K562 (cell line): ENCODE measurements around the gene MRPL52. TPM values are rescaled to one million over a fixed set of nuclear protein-coding genes. Genes with fewer than 3 reads are reported as not detected.

ENCODE experiments used
- ATAC-seq: fragments of 200-7000 bp; cut with Tn5 transposase; 3 replicates; pipeline ENCODE4 v1.9.1; 2020; ENCODE audit warnings: moderate library complexity
- BruUV-seq: library from RNA; stranded (reverse); fragments of 400-500 nt; replicated peaks from 2 replicates; lab custom pipeline; 2021; lab: Mats Ljungman, UMichigan
- CTCF ChIA-PET: fragments of 300-600 bp; formaldehyde crosslinking; extraction: SDS; loops from one replicate; lab custom pipeline; 2021; ENCODE audit warnings: low intra/inter-chr PET ratio; lab: Yijun Ruan, JAX
- POLR2A ChIA-PET: fragments of 300-600, 350-650 bp; sonication (Branson Sonifier 250); formaldehyde crosslinking; extraction: SDS; loops from one replicate; lab custom pipeline; 2021; ENCODE audit warnings: antibody characterized with exemption, inconsistent platforms; lab: Yijun Ruan, JAX
- DNase-seq, 4 experiments: peaks; one replicate each; pipeline versions ENCODE4 v3.0.0 to v3.0.0-alpha.2; 2011 to 2018; ENCODE audit warnings: low spot score in 3 of 4, mixed read lengths in 3 of 4; ENCODE audit errors: extremely low read depth in 1 of 4
- FAIRE-seq: peaks from 2 replicates; lab custom pipeline; 2011; peaks lifted over from hg19 to GRCh38; lab: Jason Lieb, UNC
- H2AFZ ChIP-seq: 2 replicates; pipeline ENCODE4 v1.6.0; 2011; ENCODE audit warnings: low read depth, low read length, control low read depth, inconsistent platforms
- H3K27ac ChIP-seq: fragments of 200-600 bp; 3 replicates; pipeline ENCODE4 v1.8.0; 2011; ENCODE audit warnings: low read depth, mild to moderate bottlenecking, control low read depth, inconsistent platforms, low read length, moderate library complexity, mixed read lengths; ENCODE audit errors: extremely low read depth
- H3K27me3 ChIP-seq, 2 experiments: fragments of 300-600 bp in 1 of 2; 2 replicates in 1 of 2; 3 replicates in 1 of 2; pipeline versions ENCODE4 v1.6.0 to v1.8.0; 2011; ENCODE audit warnings: inconsistent platforms in 2 of 2, low read length in 2 of 2, mild to moderate bottlenecking in 1 of 2, mixed read lengths in 1 of 2, moderate library complexity in 1 of 2; ENCODE audit not compliant: control insufficient read depth in 2 of 2, insufficient read depth in 2 of 2
- H3K36me3 ChIP-seq: fragments of 300-600 bp; 3 replicates; pipeline ENCODE4 v1.8.0; 2011; ENCODE audit warnings: mild to moderate bottlenecking, low read length, inconsistent platforms; ENCODE audit not compliant: control insufficient read depth, insufficient read depth
- H3K4me1 ChIP-seq, 2 experiments: fragments of 200-600 bp in 1 of 2; replicated peaks in 1 of 2; 2 replicates in 1 of 2; 3 replicates in 1 of 2; pipeline versions ENCODE4 v1.5.1 to v1.8.0; 2011; ENCODE audit warnings: inconsistent platforms in 2 of 2, low read length in 2 of 2, mild to moderate bottlenecking in 1 of 2, mixed read lengths in 1 of 2, moderate library complexity in 1 of 2; ENCODE audit not compliant: control insufficient read depth in 2 of 2, insufficient read depth in 2 of 2
- H3K4me2 ChIP-seq: 2 replicates; pipeline ENCODE4 v1.6.1; 2011; ENCODE audit warnings: low read length, control low read depth, inconsistent platforms, mixed read lengths; ENCODE audit not compliant: insufficient read depth
- H3K4me3 ChIP-seq: fragments of 200-600 bp; sonication (generic), shearing (Covaris generic); 2 replicates; pipeline ENCODE4 v1.5.1; 2016; ENCODE audit warnings: control low read depth, inconsistent platforms
- H3K79me2 ChIP-seq: fragments of 200-600 bp; 3 replicates; pipeline ENCODE4 v1.8.0; 2011; ENCODE audit warnings: low read length, inconsistent platforms; ENCODE audit not compliant: control insufficient read depth, insufficient read depth
- H3K9ac ChIP-seq, 2 experiments: 2 replicates each; pipeline versions ENCODE4 v1.6.0 to v1.6.1; 2011; ENCODE audit warnings: low read depth in 2 of 2, low read length in 2 of 2, control low read depth in 1 of 2, inconsistent platforms in 1 of 2, mild to moderate bottlenecking in 1 of 2, mixed read lengths in 1 of 2; ENCODE audit not compliant: insufficient read depth in 1 of 2
- H3K9me1 ChIP-seq: one replicate; pipeline ENCODE4 v1.6.0; 2011; ENCODE audit warnings: inconsistent platforms, mild to moderate bottlenecking, low read length, moderate library complexity; ENCODE audit not compliant: control insufficient read depth, insufficient read depth
- H3K9me3 ChIP-seq: replicated peaks from 2 replicates; pipeline ENCODE4 v1.5.1; 2011; ENCODE audit warnings: low read depth, low read length, inconsistent platforms; ENCODE audit not compliant: control insufficient read depth, insufficient read depth
- H4K20me1 ChIP-seq: replicated peaks from 2 replicates; pipeline ENCODE4 v1.6.1; 2011; ENCODE audit warnings: low read length, inconsistent platforms, mixed read lengths; ENCODE audit not compliant: control insufficient read depth, insufficient read depth
- ETS2 ChIP-seq: IDR thresholded peaks from 2 replicates; pipeline ENCODE4 v1.6.1; 2016; ENCODE audit warnings: borderline replicate concordance, missing genetic modification characterization, mild to moderate bottlenecking, moderate library complexity, missing compliant biosample characterization; ENCODE audit not compliant: poor library complexity, severe bottlenecking
- FOSL1 ChIP-seq: fragments of 200-800 bp; sonication (Bioruptor generic); conservative IDR thresholded peaks from 2 replicates; pipeline ENCODE4 v1.6.1; 2016; ENCODE audit warnings: missing genetic modification characterization, missing compliant biosample characterization
- FOXK1 ChIP-seq: sonication (generic); formaldehyde crosslinking; IDR thresholded peaks from 2 replicates; pipeline ENCODE4 v1.8.0; 2022; ENCODE audit warnings: missing genetic modification reagents, mild to moderate bottlenecking, borderline replicate concordance
- PPARD ChIP-seq: fragments of 250-450 bp; sonication (Bioruptor Pico); IDR thresholded peaks from 2 replicates; pipeline ENCODE4 v1.8.0; 2022; ENCODE audit warnings: inconsistent platforms, mild to moderate bottlenecking, moderate library complexity
- SMARCA5 ChIP-seq: fragments of 450-650 bp; IDR thresholded peaks from 2 replicates; pipeline ENCODE4 v1.6.1; 2016
- SPI1 ChIP-seq: IDR thresholded peaks from 2 replicates; pipeline ENCODE4 v1.6.1; 2011; ENCODE audit warnings: low read depth, low read length, control low read depth, borderline replicate concordance
- SREBF1 ChIP-seq: fragments of 150-350 bp; IDR thresholded peaks from 2 replicates; pipeline ENCODE4 v1.6.1; 2014; ENCODE audit warnings: antibody characterized with exemption, low read depth, low read length, borderline replicate concordance
- UBTF ChIP-seq, 2 experiments: IDR thresholded peaks; 2 replicates each; pipeline ENCODE4 v1.6.1; 2012; ENCODE audit warnings: improper control_type of control experiment in 2 of 2, low read depth in 2 of 2, low read length in 2 of 2, borderline replicate concordance in 1 of 2
- WGBS: fragments of 100-300 bp; shearing (Covaris generic); methylation state at CpG from one replicate; pipeline ENCODE4 v1.1.6; 2016; ENCODE audit warnings: low coverage, mixed read lengths; ENCODE audit not compliant: insufficient coverage; ENCODE audit errors: missing lambda C conversion rate; 5-methylcytosine and 5-hydroxymethylcytosine counted together
- in situ Hi-C: fragments of 300-500 bp; cut with MboI; formaldehyde crosslinking; loops from 4 replicates; pipeline ENCODE4 v1.15.0; 2018; ENCODE audit warnings: inconsistent platforms, mixed read lengths
- intact Hi-C: fragments of 100-400 bp; cut with micrococcal nuclease; formaldehyde crosslinking; loops from 2 replicates; pipeline ENCODE4 v1.14.2; 2022
- polyA plus RNA-seq, 8 experiments: library from polyadenylated mRNA; depleted of rRNA in 4 of 8; stranded (reverse) in 5 of 8; unstranded in 3 of 8; fragments of >200 nt; fragmentation: Nextera tagmentation in 2 of 8; fragmentation: Illumina TruSeq in 1 of 8; extraction: Ambion mirVana in 2 of 8; extraction: Trizol in 1 of 8; gene quantifications; 2 replicates each; pipeline versions ENCODE4 v1.2.1 to v1.2.3, GENCODE V29; 2011 to 2014; ENCODE audit warnings: inconsistent platforms in 1 of 8, missing spikeins in 1 of 8
- total RNA-seq, 7 experiments: library from RNA; depleted of rRNA in 6 of 7; stranded (reverse); fragments of >200 nt in 6 of 7; fragmentation: Illumina TruSeq in 2 of 7; extraction: Trizol in 2 of 7; gene quantifications; 2 replicates each; pipeline versions ENCODE4 v1.2.1 to v1.2.3, GENCODE V29; 2011 to 2021; ENCODE audit warnings: low replicate concordance in 1 of 7

The MRPL52 gene
- total and polyA plus RNA-seq, 9 of the 15 experiments (the other 6 are each of a cell fraction or from before 2014, with no cell fraction given) = 56.5 to 213 (median 168) TPM

- FAIRE-seq (no peak), ATAC-seq (no peak), DNase-seq (no peak)
- Histone ChIP-seq H3K27ac (no peak overlapping the region), H3K9me3 (no peaks in the 10 kb centered on the region), H3K4me1 (peaks cover 7 to 28% of the 10 kb centered on the region in 2 experiments; a peak in 4 of 5 replicates), H3K27me3 (no peaks in the 10 kb centered on the region), H3K79me2 (peaks cover 15% of the 10 kb centered on the region), H3K4me3 (no peak overlapping the region), H3K4me2 (no peak overlapping the region), H4K20me1 (peaks cover 5% of the 10 kb centered on the region; the same call in 1 of the 2 replicates), H3K9ac (no peak overlapping the region; a peak in 1 of 4 replicates), H3K9me1 (no peaks in the 10 kb centered on the region), H3K36me3 (peaks cover 47% of the 10 kb centered on the region; the same call in 2 of the 3 replicates), H2AFZ (no peak overlapping the region)
- 95% methylated on average over 15 of the region's 15 CpGs for WGBS
- BruUV-seq = no TSS peak
- TF ChIP-seq SPI1 (no peak), SREBF1 (no peak), UBTF (IDR thresholded peaks at IDR 0.05; ENCODE audit: borderline replicate concordance in 1 of 2, low read depth in 2 of 2, low read length in 2 of 2) (no peak), FOXK1 (CRISPR knock-in tag) (no peak), ETS2 (tag) (no peak), FOSL1 (no peak), PPARD (CRISPR knock-in tag) (no peak), SMARCA5 (no peak)
- in situ Hi-C loops = no loop called here
- POLR2A ChIA-PET = interaction anchor here (1.0 to 1.9 kb wide), 2 partner anchors 8 to 11 kb away, joined by 5 to 6 read pairs; no protein-coding TSS in a partner anchor
- intact Hi-C loops = no loop called here
- CTCF ChIA-PET = no interaction called here
These were observed 45.5 kb downstream of the MRPL52 start for GRCh38 chr14:22875003-22875747.
